WTC11 (cell line): Measurements from ENCODE around the gene RAD9A.

Experiments
- GTF2I ChIP-seq: fragments of 250-450 bp; sonication (Bioruptor Pico); conservative IDR thresholded peaks from 2 replicates; pipeline ENCODE4 v1.4.0; 2021; ENCODE audit warnings: mild to moderate bottlenecking
- JAZF1 ChIP-seq: fragments of 250-450 bp; sonication (Bioruptor Pico); IDR thresholded peaks from 2 replicates; pipeline ENCODE4 v1.9.0; 2021; ENCODE audit warnings: moderate library complexity, mild to moderate bottlenecking, inconsistent platforms
- MXD4 ChIP-seq: fragments of 250-450 bp; sonication (Bioruptor Pico); IDR thresholded peaks from 2 replicates; pipeline ENCODE4 v1.8.0; 2021; ENCODE audit warnings: mild to moderate bottlenecking, moderate library complexity, borderline replicate concordance
- ZNF263 ChIP-seq: sonication (generic); formaldehyde crosslinking; IDR thresholded peaks from 2 replicates; pipeline ENCODE4 v1.8.1; 2022; ENCODE audit warnings: low read depth, mild to moderate bottlenecking, moderate library complexity, missing genetic modification reagents
- ZNF416 ChIP-seq: fragments of 250-450 bp; sonication (Bioruptor Pico); IDR thresholded peaks from 2 replicates; pipeline ENCODE4 v1.9.0; 2021; ENCODE audit warnings: mild to moderate bottlenecking, inconsistent platforms
- ZNF423 ChIP-seq: fragments of 250-450 bp; sonication (Bioruptor Pico); IDR thresholded peaks from 2 replicates; pipeline ENCODE4 v2.1.2; 2022; ENCODE audit warnings: mild to moderate bottlenecking, moderate library complexity
- TF ChIP-seq, protein P1 (sequence below): fragments of 200-600 bp; IDR thresholded peaks from 2 replicates; pipeline ENCODE4 v1.8.0; 2022; ENCODE audit warnings: antibody characterized with exemption
- TF ChIP-seq, protein P2 (sequence below): sonication (generic); formaldehyde crosslinking; IDR thresholded peaks from 2 replicates; pipeline ENCODE4 v1.8.1; 2022; ENCODE audit warnings: low read depth, missing genetic modification reagents, borderline replicate concordance
- TF ChIP-seq, protein P3 (sequence below): sonication (generic); formaldehyde crosslinking; IDR thresholded peaks from 2 replicates; pipeline ENCODE4 v1.8.1; 2023; ENCODE audit warnings: mild to moderate bottlenecking, missing genetic modification reagents, borderline replicate concordance
- TF ChIP-seq, protein P4 (sequence below): sonication (generic); formaldehyde crosslinking; IDR thresholded peaks from 2 replicates; pipeline ENCODE4 v1.8.1; 2023; ENCODE audit warnings: mild to moderate bottlenecking, moderate library complexity, missing genetic modification reagents
- TF ChIP-seq, protein P5 (sequence below): sonication (generic); formaldehyde crosslinking; conservative IDR thresholded peaks from 2 replicates; pipeline ENCODE4 v1.8.1; 2023; ENCODE audit warnings: mild to moderate bottlenecking, low read depth, missing genetic modification reagents, moderate library complexity
- TF ChIP-seq, protein P6 (sequence below): sonication (generic); formaldehyde crosslinking; conservative IDR thresholded peaks from 2 replicates; pipeline ENCODE4 v1.8.1; 2022; ENCODE audit warnings: mild to moderate bottlenecking, missing genetic modification reagents
- TF ChIP-seq, protein P7 (sequence below): fragments of 250-450 bp; sonication (Bioruptor Pico); IDR thresholded peaks from 2 replicates; pipeline ENCODE4 v1.9.0; 2021; ENCODE audit warnings: mild to moderate bottlenecking
- TF ChIP-seq, protein P8 (sequence below): fragments of 250-450 bp; sonication (Bioruptor Pico); IDR thresholded peaks from 2 replicates; pipeline ENCODE4 v1.9.0; 2021; ENCODE audit warnings: moderate library complexity, mild to moderate bottlenecking, inconsistent platforms, borderline replicate concordance

DNA sequence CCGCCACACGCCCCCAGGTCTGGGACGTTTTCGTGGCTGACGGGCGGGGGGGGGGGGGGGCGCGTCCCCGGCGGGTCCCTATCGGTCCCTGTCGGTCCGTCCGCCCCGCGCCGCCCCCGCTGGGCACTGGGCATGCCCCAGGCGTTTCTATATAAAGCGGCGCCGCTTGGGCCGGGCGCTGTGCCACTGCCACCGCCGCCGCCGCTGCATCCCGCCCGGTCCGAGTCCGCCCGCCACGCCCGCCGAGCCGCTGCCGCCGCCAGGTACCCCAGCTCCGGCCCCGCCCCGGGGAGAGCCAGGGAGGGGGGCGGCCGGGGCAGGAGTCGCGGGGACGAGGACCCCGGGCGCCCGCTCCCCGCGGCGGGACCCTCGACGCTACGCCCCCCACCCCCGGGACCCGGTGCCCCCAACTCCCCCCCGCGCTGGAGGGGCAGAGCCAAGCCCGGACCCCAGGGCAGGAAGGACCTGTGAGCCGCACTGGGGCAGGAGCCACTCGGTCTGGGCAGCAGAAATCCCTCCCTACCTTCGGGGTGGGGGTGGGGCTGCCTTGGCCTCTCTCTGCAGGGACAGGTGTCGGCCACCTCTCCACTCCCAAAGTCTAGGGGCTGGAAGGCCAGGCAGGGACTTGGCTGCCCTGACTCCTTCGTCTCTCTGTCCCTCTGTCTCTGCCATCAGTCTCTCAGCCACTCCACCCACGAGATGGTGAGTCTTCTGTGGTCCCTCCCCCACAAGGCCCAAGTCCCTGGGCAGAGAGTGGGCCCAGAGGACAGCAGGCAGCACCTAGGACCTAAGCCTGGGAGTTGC, 23.9 kb downstream of the RAD9A start, which contains the start of gene CARNS1:
- no peak for TF ChIP-seq JAZF1 (CRISPR knock-in tag)
- TF ChIP-seq, protein P1, sequence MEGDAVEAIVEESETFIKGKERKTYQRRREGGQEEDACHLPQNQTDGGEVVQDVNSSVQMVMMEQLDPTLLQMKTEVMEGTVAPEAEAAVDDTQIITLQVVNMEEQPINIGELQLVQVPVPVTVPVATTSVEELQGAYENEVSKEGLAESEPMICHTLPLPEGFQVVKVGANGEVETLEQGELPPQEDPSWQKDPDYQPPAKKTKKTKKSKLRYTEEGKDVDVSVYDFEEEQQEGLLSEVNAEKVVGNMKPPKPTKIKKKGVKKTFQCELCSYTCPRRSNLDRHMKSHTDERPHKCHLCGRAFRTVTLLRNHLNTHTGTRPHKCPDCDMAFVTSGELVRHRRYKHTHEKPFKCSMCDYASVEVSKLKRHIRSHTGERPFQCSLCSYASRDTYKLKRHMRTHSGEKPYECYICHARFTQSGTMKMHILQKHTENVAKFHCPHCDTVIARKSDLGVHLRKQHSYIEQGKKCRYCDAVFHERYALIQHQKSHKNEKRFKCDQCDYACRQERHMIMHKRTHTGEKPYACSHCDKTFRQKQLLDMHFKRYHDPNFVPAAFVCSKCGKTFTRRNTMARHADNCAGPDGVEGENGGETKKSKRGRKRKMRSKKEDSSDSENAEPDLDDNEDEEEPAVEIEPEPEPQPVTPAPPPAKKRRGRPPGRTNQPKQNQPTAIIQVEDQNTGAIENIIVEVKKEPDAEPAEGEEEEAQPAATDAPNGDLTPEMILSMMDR, result no peak
- TF ChIP-seq GTF2I, result no peak
- no peak for TF ChIP-seq ZNF263 (CRISPR knock-in tag)
- TF ChIP-seq, protein P2, sequence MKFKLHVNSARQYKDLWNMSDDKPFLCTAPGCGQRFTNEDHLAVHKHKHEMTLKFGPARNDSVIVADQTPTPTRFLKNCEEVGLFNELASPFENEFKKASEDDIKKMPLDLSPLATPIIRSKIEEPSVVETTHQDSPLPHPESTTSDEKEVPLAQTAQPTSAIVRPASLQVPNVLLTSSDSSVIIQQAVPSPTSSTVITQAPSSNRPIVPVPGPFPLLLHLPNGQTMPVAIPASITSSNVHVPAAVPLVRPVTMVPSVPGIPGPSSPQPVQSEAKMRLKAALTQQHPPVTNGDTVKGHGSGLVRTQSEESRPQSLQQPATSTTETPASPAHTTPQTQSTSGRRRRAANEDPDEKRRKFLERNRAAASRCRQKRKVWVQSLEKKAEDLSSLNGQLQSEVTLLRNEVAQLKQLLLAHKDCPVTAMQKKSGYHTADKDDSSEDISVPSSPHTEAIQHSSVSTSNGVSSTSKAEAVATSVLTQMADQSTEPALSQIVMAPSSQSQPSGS (CRISPR knock-in tag), result no peak
- TF ChIP-seq, protein P3, sequence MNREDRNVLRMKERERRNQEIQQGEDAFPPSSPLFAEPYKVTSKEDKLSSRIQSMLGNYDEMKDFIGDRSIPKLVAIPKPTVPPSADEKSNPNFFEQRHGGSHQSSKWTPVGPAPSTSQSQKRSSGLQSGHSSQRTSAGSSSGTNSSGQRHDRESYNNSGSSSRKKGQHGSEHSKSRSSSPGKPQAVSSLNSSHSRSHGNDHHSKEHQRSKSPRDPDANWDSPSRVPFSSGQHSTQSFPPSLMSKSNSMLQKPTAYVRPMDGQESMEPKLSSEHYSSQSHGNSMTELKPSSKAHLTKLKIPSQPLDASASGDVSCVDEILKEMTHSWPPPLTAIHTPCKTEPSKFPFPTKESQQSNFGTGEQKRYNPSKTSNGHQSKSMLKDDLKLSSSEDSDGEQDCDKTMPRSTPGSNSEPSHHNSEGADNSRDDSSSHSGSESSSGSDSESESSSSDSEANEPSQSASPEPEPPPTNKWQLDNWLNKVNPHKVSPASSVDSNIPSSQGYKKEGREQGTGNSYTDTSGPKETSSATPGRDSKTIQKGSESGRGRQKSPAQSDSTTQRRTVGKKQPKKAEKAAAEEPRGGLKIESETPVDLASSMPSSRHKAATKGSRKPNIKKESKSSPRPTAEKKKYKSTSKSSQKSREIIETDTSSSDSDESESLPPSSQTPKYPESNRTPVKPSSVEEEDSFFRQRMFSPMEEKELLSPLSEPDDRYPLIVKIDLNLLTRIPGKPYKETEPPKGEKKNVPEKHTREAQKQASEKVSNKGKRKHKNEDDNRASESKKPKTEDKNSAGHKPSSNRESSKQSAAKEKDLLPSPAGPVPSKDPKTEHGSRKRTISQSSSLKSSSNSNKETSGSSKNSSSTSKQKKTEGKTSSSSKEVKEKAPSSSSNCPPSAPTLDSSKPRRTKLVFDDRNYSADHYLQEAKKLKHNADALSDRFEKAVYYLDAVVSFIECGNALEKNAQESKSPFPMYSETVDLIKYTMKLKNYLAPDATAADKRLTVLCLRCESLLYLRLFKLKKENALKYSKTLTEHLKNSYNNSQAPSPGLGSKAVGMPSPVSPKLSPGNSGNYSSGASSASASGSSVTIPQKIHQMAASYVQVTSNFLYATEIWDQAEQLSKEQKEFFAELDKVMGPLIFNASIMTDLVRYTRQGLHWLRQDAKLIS (CRISPR knock-in tag), result no peak
- TF ChIP-seq, protein P4, sequence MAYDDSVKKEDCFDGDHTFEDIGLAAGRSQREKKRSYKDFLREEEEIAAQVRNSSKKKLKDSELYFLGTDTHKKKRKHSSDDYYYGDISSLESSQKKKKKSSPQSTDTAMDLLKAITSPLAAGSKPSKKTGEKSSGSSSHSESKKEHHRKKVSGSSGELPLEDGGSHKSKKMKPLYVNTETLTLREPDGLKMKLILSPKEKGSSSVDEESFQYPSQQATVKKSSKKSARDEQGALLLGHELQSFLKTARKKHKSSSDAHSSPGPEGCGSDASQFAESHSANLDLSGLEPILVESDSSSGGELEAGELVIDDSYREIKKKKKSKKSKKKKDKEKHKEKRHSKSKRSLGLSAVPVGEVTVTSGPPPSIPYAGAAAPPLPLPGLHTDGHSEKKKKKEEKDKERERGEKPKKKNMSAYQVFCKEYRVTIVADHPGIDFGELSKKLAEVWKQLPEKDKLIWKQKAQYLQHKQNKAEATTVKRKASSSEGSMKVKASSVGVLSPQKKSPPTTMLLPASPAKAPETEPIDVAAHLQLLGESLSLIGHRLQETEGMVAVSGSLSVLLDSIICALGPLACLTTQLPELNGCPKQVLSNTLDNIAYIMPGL, result no peak
- TF ChIP-seq MXD4, result no peak
- TF ChIP-seq, protein P5, sequence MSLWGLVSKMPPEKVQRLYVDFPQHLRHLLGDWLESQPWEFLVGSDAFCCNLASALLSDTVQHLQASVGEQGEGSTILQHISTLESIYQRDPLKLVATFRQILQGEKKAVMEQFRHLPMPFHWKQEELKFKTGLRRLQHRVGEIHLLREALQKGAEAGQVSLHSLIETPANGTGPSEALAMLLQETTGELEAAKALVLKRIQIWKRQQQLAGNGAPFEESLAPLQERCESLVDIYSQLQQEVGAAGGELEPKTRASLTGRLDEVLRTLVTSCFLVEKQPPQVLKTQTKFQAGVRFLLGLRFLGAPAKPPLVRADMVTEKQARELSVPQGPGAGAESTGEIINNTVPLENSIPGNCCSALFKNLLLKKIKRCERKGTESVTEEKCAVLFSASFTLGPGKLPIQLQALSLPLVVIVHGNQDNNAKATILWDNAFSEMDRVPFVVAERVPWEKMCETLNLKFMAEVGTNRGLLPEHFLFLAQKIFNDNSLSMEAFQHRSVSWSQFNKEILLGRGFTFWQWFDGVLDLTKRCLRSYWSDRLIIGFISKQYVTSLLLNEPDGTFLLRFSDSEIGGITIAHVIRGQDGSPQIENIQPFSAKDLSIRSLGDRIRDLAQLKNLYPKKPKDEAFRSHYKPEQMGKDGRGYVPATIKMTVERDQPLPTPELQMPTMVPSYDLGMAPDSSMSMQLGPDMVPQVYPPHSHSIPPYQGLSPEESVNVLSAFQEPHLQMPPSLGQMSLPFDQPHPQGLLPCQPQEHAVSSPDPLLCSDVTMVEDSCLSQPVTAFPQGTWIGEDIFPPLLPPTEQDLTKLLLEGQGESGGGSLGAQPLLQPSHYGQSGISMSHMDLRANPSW (CRISPR knock-in tag), result no peak
- TF ChIP-seq ZNF423 (CRISPR knock-in tag), result no peak
- TF ChIP-seq, protein P6, sequence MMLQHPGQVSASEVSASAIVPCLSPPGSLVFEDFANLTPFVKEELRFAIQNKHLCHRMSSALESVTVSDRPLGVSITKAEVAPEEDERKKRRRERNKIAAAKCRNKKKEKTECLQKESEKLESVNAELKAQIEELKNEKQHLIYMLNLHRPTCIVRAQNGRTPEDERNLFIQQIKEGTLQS (CRISPR knock-in tag), result no peak
- TF ChIP-seq, protein P7, sequence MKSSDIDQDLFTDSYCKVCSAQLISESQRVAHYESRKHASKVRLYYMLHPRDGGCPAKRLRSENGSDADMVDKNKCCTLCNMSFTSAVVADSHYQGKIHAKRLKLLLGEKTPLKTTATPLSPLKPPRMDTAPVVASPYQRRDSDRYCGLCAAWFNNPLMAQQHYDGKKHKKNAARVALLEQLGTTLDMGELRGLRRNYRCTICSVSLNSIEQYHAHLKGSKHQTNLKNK (CRISPR knock-in tag), result no peak
- TF ChIP-seq ZNF416 (CRISPR knock-in tag), result no peak
- TF ChIP-seq, protein P8, sequence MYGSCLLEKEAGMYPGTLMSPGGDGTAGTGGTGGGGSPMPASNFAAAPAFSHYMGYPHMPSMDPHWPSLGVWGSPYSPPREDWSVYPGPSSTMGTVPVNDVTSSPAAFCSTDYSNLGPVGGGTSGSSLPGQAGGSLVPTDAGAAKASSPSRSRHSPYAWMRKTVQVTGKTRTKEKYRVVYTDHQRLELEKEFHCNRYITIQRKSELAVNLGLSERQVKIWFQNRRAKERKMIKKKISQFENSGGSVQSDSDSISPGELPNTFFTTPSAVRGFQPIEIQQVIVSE (CRISPR knock-in tag), result no peak
